ENCODE measurements around the gene RAD52.

GRCh38 chr12:990661-991349 is 41.3 kb upstream of the RAD52 start, which contains the start of gene ERC1:
- TF ChIP-seq, protein P1, sequence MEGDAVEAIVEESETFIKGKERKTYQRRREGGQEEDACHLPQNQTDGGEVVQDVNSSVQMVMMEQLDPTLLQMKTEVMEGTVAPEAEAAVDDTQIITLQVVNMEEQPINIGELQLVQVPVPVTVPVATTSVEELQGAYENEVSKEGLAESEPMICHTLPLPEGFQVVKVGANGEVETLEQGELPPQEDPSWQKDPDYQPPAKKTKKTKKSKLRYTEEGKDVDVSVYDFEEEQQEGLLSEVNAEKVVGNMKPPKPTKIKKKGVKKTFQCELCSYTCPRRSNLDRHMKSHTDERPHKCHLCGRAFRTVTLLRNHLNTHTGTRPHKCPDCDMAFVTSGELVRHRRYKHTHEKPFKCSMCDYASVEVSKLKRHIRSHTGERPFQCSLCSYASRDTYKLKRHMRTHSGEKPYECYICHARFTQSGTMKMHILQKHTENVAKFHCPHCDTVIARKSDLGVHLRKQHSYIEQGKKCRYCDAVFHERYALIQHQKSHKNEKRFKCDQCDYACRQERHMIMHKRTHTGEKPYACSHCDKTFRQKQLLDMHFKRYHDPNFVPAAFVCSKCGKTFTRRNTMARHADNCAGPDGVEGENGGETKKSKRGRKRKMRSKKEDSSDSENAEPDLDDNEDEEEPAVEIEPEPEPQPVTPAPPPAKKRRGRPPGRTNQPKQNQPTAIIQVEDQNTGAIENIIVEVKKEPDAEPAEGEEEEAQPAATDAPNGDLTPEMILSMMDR (IDR thresholded peaks at IDR 0.05) = peak in 2 of 12 donors; percentile 11 to 22
- TF ChIP-seq POLR2A (IDR thresholded peaks at IDR 0.05) = peak in 1 of 2 donors; percentile 62
